Measurements from ENCODE around the gene VWC2. TPM values are rescaled to one million over a fixed set of nuclear protein-coding genes. Genes with fewer than 3 reads are reported as not detected.

VWC2 gene
- polyA plus RNA-seq, 1 experiment, result not detected

DNA sequence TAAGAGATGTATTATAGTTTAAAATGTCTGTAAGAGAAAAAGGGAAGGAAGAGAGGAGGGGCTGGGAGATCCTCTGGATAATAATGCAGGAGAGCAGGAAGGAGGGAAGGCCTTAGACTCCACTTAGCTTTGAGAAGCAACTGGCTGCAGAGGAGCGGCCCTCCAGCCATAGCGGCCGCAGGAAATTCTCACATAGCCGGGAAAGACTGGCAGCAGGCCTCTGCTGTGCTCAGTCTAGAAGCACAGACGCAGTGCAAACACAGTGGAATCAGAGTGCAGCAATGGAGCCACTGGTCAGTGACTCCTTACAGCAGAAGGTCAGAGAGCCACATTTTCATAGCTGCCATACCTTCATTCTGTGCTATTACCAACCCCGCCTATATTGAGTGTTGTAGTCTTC lies 153.3 kb downstream of the VWC2 start:
- CTCF ChIA-PET, result no interaction called here

DNA sequence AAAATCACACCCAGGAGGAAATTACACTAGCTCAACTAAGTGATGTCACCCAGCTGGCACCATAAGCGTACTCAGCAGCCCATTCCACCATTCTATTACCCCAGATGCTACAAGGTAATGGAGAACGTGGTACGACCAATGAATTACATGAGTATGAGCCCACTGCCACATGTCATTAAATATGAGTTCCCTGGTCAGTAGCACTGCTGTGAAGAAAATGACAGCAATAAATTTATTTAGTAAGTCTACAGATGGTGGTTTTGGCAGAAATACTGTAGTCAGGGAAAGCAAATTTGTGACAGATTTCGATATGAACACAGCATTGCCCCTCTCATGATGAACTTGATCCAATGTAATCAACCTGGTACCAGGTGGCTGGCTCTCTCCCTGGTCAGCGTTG lies 154.2 kb downstream of the VWC2 start:
- POLR2A ChIA-PET, result interaction anchor here (0.6 kb wide), 1 partner anchor 13 kb away, joined by 3 read pairs; no protein-coding TSS in a partner anchor
- no peak overlapping the region for H3K4me3 ChIP-seq (ENCODE audit: low read depth, low read length)
- CTCF ChIA-PET, result no interaction called here
- no peak overlapping the region for H3K27ac ChIP-seq (ENCODE audit: low read depth, low read length)
- TF ChIP-seq, protein P1, sequence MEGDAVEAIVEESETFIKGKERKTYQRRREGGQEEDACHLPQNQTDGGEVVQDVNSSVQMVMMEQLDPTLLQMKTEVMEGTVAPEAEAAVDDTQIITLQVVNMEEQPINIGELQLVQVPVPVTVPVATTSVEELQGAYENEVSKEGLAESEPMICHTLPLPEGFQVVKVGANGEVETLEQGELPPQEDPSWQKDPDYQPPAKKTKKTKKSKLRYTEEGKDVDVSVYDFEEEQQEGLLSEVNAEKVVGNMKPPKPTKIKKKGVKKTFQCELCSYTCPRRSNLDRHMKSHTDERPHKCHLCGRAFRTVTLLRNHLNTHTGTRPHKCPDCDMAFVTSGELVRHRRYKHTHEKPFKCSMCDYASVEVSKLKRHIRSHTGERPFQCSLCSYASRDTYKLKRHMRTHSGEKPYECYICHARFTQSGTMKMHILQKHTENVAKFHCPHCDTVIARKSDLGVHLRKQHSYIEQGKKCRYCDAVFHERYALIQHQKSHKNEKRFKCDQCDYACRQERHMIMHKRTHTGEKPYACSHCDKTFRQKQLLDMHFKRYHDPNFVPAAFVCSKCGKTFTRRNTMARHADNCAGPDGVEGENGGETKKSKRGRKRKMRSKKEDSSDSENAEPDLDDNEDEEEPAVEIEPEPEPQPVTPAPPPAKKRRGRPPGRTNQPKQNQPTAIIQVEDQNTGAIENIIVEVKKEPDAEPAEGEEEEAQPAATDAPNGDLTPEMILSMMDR (IDR thresholded peaks at IDR 0.05; ENCODE audit: low read depth, low read length), result no peak
- DNase-seq (ENCODE audit: low read depth, low spot score), result no peak
- peaks cover 23% of the 10 kb centered on the region for H3K9me3 ChIP-seq (ENCODE audit: control insufficient read depth, insufficient read depth, low read length)
- H3K27me3 ChIP-seq (ENCODE audit: control insufficient read depth, insufficient read depth, low read length), result no peaks in the 10 kb centered on the region

More for the DNA sequence above, 153.3 kb downstream of the VWC2 start:
- POLR2A ChIA-PET, result no interaction called here
- TF ChIP-seq, protein P1 (IDR thresholded peaks at IDR 0.05; ENCODE audit: low read depth, low read length), result no peak
- no peak for DNase-seq (ENCODE audit: low read depth, low spot score)
- Histone ChIP-seq H3K27me3 (ENCODE audit: control insufficient read depth, insufficient read depth, low read length) (no peaks in the 10 kb centered on the region), H3K9me3 (ENCODE audit: control insufficient read depth, insufficient read depth, low read length) (peaks cover 19% of the 10 kb centered on the region), H3K27ac (ENCODE audit: low read depth, low read length) (no peak overlapping the region), H3K4me3 (ENCODE audit: low read depth, low read length) (no peak overlapping the region)

DNA sequence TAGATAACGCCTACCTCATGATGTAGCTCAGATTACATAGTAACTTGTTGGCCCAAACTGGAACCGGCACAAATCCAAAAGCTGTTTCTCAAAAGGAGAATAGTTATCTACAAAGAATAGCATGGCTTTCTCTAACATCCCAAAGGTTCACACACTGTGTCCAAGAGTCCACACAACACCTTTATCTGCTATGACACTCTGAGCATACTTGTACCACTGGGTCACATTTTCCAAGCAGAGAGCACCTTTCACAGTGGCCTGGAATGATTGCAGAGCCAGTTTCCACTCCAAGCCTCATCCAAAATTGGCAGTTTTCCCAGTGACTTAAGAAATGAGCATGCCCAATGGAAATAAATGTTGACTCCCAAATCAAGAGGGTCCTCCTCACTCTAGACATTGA lies 155.3 kb downstream of the VWC2 start:
- no peak overlapping the region for H3K27ac ChIP-seq (ENCODE audit: low read depth, low read length)
- TF ChIP-seq, protein P1 (IDR thresholded peaks at IDR 0.05; ENCODE audit: low read depth, low read length), result no peak
- no peak overlapping the region for H3K4me3 ChIP-seq (ENCODE audit: low read depth, low read length)
- ChIA-PET CTCF (no interaction called here), POLR2A (no interaction called here)
- H3K27me3 ChIP-seq (ENCODE audit: control insufficient read depth, insufficient read depth, low read length), result no peaks in the 10 kb centered on the region
- peaks cover 23% of the 10 kb centered on the region for H3K9me3 ChIP-seq (ENCODE audit: control insufficient read depth, insufficient read depth, low read length)
- no peak for DNase-seq (ENCODE audit: low read depth, low spot score)

DNA sequence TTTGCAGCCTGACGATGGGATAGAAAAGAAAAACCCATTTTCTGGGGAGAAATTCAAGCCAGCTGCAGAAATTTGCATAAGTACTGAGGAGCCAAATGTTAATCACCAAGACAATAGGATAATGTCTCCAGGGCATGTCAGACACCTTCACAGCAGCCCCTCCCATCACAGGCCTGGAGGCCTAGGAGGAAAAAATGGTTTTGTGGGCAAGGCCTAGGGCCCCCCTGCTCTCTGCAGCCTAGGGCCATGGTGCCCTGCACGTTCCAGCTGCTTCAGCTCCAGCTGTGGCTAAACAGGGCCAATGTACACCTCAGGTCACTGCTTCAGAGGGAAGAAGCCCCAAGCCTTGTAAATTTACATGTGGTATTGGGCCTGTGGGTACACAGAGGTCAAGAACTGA lies 158.2 kb downstream of the VWC2 start:
- DNase-seq (ENCODE audit: low read depth, low spot score), result no peak
- Histone ChIP-seq H3K9me3 (ENCODE audit: control insufficient read depth, insufficient read depth, low read length) (peaks cover 14% of the 10 kb centered on the region), H3K27ac (ENCODE audit: low read depth, low read length) (no peak overlapping the region), H3K4me3 (ENCODE audit: low read depth, low read length) (no peak overlapping the region), H3K27me3 (ENCODE audit: control insufficient read depth, insufficient read depth, low read length) (no peaks in the 10 kb centered on the region)
- POLR2A ChIA-PET, result no interaction called here
- CTCF ChIA-PET, result no interaction called here
- TF ChIP-seq, protein P1 (IDR thresholded peaks at IDR 0.05; ENCODE audit: low read depth, low read length), result no peak

DNA sequence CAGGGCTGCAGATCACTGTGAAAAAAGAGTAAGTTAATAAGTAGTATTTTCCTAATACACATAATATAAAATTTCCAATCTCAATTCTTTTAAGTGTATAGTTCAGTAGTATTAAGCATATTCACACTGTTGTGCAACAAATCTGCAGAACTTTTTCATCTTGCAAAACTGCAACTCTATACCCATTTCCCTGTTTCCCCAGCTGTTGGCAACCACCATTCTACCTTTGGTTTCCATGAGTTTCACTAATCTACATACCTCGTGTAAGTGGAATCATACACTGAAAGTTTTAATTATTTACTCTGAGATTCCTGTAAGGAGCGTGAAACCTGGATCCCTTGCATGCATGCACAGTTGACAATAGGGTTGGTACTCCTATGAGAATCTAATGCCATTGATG lies 164.2 kb downstream of the VWC2 start:
- DNase-seq (ENCODE audit: low read depth, low spot score), result no peak
- H3K4me3 ChIP-seq (ENCODE audit: low read depth, low read length), result no peak overlapping the region
- TF ChIP-seq, protein P1 (IDR thresholded peaks at IDR 0.05; ENCODE audit: low read depth, low read length), result no peak
- CTCF ChIA-PET, result no interaction called here
- POLR2A ChIA-PET, result no interaction called here
- no peak overlapping the region for H3K27ac ChIP-seq (ENCODE audit: low read depth, low read length)
- H3K27me3 ChIP-seq (ENCODE audit: control insufficient read depth, insufficient read depth, low read length), result no peaks in the 10 kb centered on the region
- no peaks in the 10 kb centered on the region; the same call in 1 of the 2 replicates for H3K9me3 ChIP-seq (ENCODE audit: control insufficient read depth, insufficient read depth, low read length)
